K562 (cell line): ENCODE data around the gene OVOL1. TPM values are rescaled to one million over a fixed set of nuclear protein-coding genes. Genes with fewer than 3 reads are reported as not detected.

Experiments
- ATAC-seq: fragments of 200-7000 bp; cut with Tn5 transposase; 3 replicates; pipeline ENCODE4 v1.9.1; 2020; ENCODE audit warnings: moderate library complexity
- BruUV-seq: library from RNA; stranded (reverse); fragments of 400-500 nt; replicated peaks from 2 replicates; lab custom pipeline; 2021; lab: Mats Ljungman, UMichigan
- CTCF ChIA-PET: fragments of 300-600 bp; formaldehyde crosslinking; extraction: SDS; loops from one replicate; lab custom pipeline; 2021; ENCODE audit warnings: low intra/inter-chr PET ratio; lab: Yijun Ruan, JAX
- POLR2A ChIA-PET: fragments of 300-600, 350-650 bp; sonication (Branson Sonifier 250); formaldehyde crosslinking; extraction: SDS; loops from one replicate; lab custom pipeline; 2021; ENCODE audit warnings: antibody characterized with exemption, inconsistent platforms; lab: Yijun Ruan, JAX
- DNase-seq, 4 experiments: peaks; one replicate each; pipeline versions ENCODE4 v3.0.0 to v3.0.0-alpha.2; 2011 to 2018; ENCODE audit warnings: low spot score in 3 of 4, mixed read lengths in 3 of 4; ENCODE audit errors: extremely low read depth in 1 of 4
- FAIRE-seq: peaks from 2 replicates; lab custom pipeline; 2011; peaks lifted over from hg19 to GRCh38; lab: Jason Lieb, UNC
- H2AFZ ChIP-seq: 2 replicates; pipeline ENCODE4 v1.6.0; 2011; ENCODE audit warnings: low read depth, low read length, control low read depth, inconsistent platforms
- H3K27ac ChIP-seq: fragments of 200-600 bp; 3 replicates; pipeline ENCODE4 v1.8.0; 2011; ENCODE audit warnings: low read depth, mild to moderate bottlenecking, control low read depth, inconsistent platforms, low read length, moderate library complexity, mixed read lengths; ENCODE audit errors: extremely low read depth
- H3K27me3 ChIP-seq, 2 experiments: fragments of 300-600 bp in 1 of 2; 2 replicates in 1 of 2; 3 replicates in 1 of 2; pipeline versions ENCODE4 v1.6.0 to v1.8.0; 2011; ENCODE audit warnings: inconsistent platforms in 2 of 2, low read length in 2 of 2, mild to moderate bottlenecking in 1 of 2, mixed read lengths in 1 of 2, moderate library complexity in 1 of 2; ENCODE audit not compliant: control insufficient read depth in 2 of 2, insufficient read depth in 2 of 2
- H3K36me3 ChIP-seq: fragments of 300-600 bp; 3 replicates; pipeline ENCODE4 v1.8.0; 2011; ENCODE audit warnings: mild to moderate bottlenecking, low read length, inconsistent platforms; ENCODE audit not compliant: control insufficient read depth, insufficient read depth
- H3K4me1 ChIP-seq, 2 experiments: fragments of 200-600 bp in 1 of 2; replicated peaks in 1 of 2; 2 replicates in 1 of 2; 3 replicates in 1 of 2; pipeline versions ENCODE4 v1.5.1 to v1.8.0; 2011; ENCODE audit warnings: inconsistent platforms in 2 of 2, low read length in 2 of 2, mild to moderate bottlenecking in 1 of 2, mixed read lengths in 1 of 2, moderate library complexity in 1 of 2; ENCODE audit not compliant: control insufficient read depth in 2 of 2, insufficient read depth in 2 of 2
- H3K4me2 ChIP-seq: 2 replicates; pipeline ENCODE4 v1.6.1; 2011; ENCODE audit warnings: low read length, control low read depth, inconsistent platforms, mixed read lengths; ENCODE audit not compliant: insufficient read depth
- H3K4me3 ChIP-seq: fragments of 200-600 bp; sonication (generic), shearing (Covaris generic); 2 replicates; pipeline ENCODE4 v1.5.1; 2016; ENCODE audit warnings: control low read depth, inconsistent platforms
- H3K79me2 ChIP-seq: fragments of 200-600 bp; 3 replicates; pipeline ENCODE4 v1.8.0; 2011; ENCODE audit warnings: low read length, inconsistent platforms; ENCODE audit not compliant: control insufficient read depth, insufficient read depth
- H3K9ac ChIP-seq, 2 experiments: 2 replicates each; pipeline versions ENCODE4 v1.6.0 to v1.6.1; 2011; ENCODE audit warnings: low read depth in 2 of 2, low read length in 2 of 2, control low read depth in 1 of 2, inconsistent platforms in 1 of 2, mild to moderate bottlenecking in 1 of 2, mixed read lengths in 1 of 2; ENCODE audit not compliant: insufficient read depth in 1 of 2
- H3K9me1 ChIP-seq: one replicate; pipeline ENCODE4 v1.6.0; 2011; ENCODE audit warnings: inconsistent platforms, mild to moderate bottlenecking, low read length, moderate library complexity; ENCODE audit not compliant: control insufficient read depth, insufficient read depth
- H3K9me3 ChIP-seq: replicated peaks from 2 replicates; pipeline ENCODE4 v1.5.1; 2011; ENCODE audit warnings: low read depth, low read length, inconsistent platforms; ENCODE audit not compliant: control insufficient read depth, insufficient read depth
- H4K20me1 ChIP-seq: replicated peaks from 2 replicates; pipeline ENCODE4 v1.6.1; 2011; ENCODE audit warnings: low read length, inconsistent platforms, mixed read lengths; ENCODE audit not compliant: control insufficient read depth, insufficient read depth
- AFF4 ChIP-seq: sonication (generic); formaldehyde crosslinking; IDR thresholded peaks from 2 replicates; pipeline ENCODE4 v1.8.0; 2023; ENCODE audit warnings: mild to moderate bottlenecking, missing genetic modification reagents
- CBX3 ChIP-seq, 2 experiments: IDR thresholded peaks; 1 replicate in 1 of 2; 2 replicates in 1 of 2; pipeline ENCODE4 v1.6.1; 2012; ENCODE audit warnings: inconsistent platforms in 2 of 2, low read length in 2 of 2, borderline replicate concordance in 1 of 2, control low read depth in 1 of 2
- CCNT2 ChIP-seq: IDR thresholded peaks from 2 replicates; pipeline ENCODE4 v1.6.1; 2011; ENCODE audit warnings: borderline replicate concordance, low read depth, mild to moderate bottlenecking, moderate library complexity, mixed read lengths, low read length; ENCODE audit not compliant: insufficient read length; ENCODE audit errors: extremely low read depth
- SRSF7 ChIP-seq: fragments of 200-400 bp; formaldehyde crosslinking; optimal IDR thresholded peaks from 2 replicates; pipeline ENCODE3; 2017; ENCODE audit warnings: mild to moderate bottlenecking, low read depth, low read length
- TARDBP ChIP-seq: fragments of 450-650 bp; IDR thresholded peaks from 2 replicates; pipeline ENCODE4 v1.6.1; 2016
- ZFP1 ChIP-seq: fragments of 450-650 bp; formaldehyde crosslinking; IDR thresholded peaks from 2 replicates; pipeline ENCODE4 v1.4.0; 2020; ENCODE audit warnings: mild to moderate bottlenecking, mixed read lengths
- ZFPM2 ChIP-seq: fragments of 250-450 bp; sonication (Bioruptor Pico); IDR thresholded peaks from 2 replicates; pipeline ENCODE4 v1.5.1; 2022; ENCODE audit warnings: mild to moderate bottlenecking
- WGBS: fragments of 100-300 bp; shearing (Covaris generic); methylation state at CpG from one replicate; pipeline ENCODE4 v1.1.6; 2016; ENCODE audit warnings: low coverage, mixed read lengths; ENCODE audit not compliant: insufficient coverage; ENCODE audit errors: missing lambda C conversion rate; 5-methylcytosine and 5-hydroxymethylcytosine counted together
- in situ Hi-C: fragments of 300-500 bp; cut with MboI; formaldehyde crosslinking; loops from 4 replicates; pipeline ENCODE4 v1.15.0; 2018; ENCODE audit warnings: inconsistent platforms, mixed read lengths
- intact Hi-C: fragments of 100-400 bp; cut with micrococcal nuclease; formaldehyde crosslinking; loops from 2 replicates; pipeline ENCODE4 v1.14.2; 2022
- polyA plus RNA-seq, 8 experiments: library from polyadenylated mRNA; depleted of rRNA in 4 of 8; stranded (reverse) in 5 of 8; unstranded in 3 of 8; fragments of >200 nt; fragmentation: Nextera tagmentation in 2 of 8; fragmentation: Illumina TruSeq in 1 of 8; extraction: Ambion mirVana in 2 of 8; extraction: Trizol in 1 of 8; gene quantifications; 2 replicates each; pipeline versions ENCODE4 v1.2.1 to v1.2.3, GENCODE V29; 2011 to 2014; ENCODE audit warnings: inconsistent platforms in 1 of 8, missing spikeins in 1 of 8
- total RNA-seq, 7 experiments: library from RNA; depleted of rRNA in 6 of 7; stranded (reverse); fragments of >200 nt in 6 of 7; fragmentation: Illumina TruSeq in 2 of 7; extraction: Trizol in 2 of 7; gene quantifications; 2 replicates each; pipeline versions ENCODE4 v1.2.1 to v1.2.3, GENCODE V29; 2011 to 2021; ENCODE audit warnings: low replicate concordance in 1 of 7
- TF ChIP-seq, protein P1 (sequence below): fragments of 200-800 bp; sonication (Bioruptor generic); IDR thresholded peaks from 2 replicates; pipeline ENCODE4 v1.6.1; 2017; ENCODE audit warnings: missing genetic modification characterization, missing compliant biosample characterization
- TF ChIP-seq, protein P2 (sequence below): fragments of 450-650 bp; IDR thresholded peaks from 2 replicates; pipeline ENCODE4 v1.6.1; 2017; ENCODE audit warnings: antibody characterized with exemption
- TF ChIP-seq, protein P3 (sequence below): fragments of 250-450 bp; sonication (Bioruptor Pico); IDR thresholded peaks from 2 replicates; pipeline ENCODE4 v1.9.0; 2021; ENCODE audit warnings: mild to moderate bottlenecking

OVOL1 gene
- total and polyA plus RNA-seq, 9 of the 15 experiments (the other 6 are each of a cell fraction or from before 2014, with no cell fraction given), result 0.09 TPM; not detected in 8

DNA sequence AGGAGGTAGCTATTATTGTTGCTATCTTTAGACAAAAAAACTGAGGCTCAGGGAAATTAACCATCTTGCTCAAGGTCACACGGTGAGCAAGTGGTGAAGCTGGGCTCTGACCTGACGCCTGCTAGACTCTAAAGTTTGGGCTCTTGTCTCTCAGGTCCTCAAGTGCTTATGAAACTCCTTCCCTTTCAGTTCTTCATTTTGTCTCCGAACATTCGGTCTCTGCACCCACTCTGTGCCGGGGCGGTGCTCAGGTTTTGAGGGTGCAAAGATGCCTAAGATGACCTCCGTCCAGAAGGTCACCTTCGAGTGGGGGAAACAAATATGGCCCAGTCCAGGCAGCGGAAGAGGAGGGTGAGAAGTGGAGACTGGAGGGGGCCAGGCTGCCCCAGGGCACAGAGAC is 16.0 kb downstream of the OVOL1 start:
- ChIA-PET CTCF (no interaction called here), POLR2A (interaction anchor here (0.7 to 3.0 kb wide), 4 partner anchors 9 to 52 kb away, joined by 3 to 9 read pairs (median 6); no protein-coding TSS in a partner anchor)
- intact Hi-C loops (no loop called here), in situ Hi-C loops (no loop called here)
- Histone ChIP-seq H3K9me1 (no peaks in the 10 kb centered on the region), H3K4me2 (no peak overlapping the region), H2AFZ (no peak overlapping the region), H3K79me2 (no peaks in the 10 kb centered on the region), H4K20me1 (0 out of 2 replicates have a peak, but pooled peaks cover 9% of the 10 kb centered on the region), H3K9ac (no peak overlapping the region), H3K9me3 (no peaks in the 10 kb centered on the region), H3K27ac (no peak overlapping the region), H3K36me3 (no peaks in the 10 kb centered on the region)
- WGBS, result 5% methylated on average over 9 of the region's 9 CpGs
- no TSS peak for BruUV-seq
- peak; percentile 42 for FAIRE-seq
- DNase-seq, result no peak
- no peak for ATAC-seq
- TF ChIP-seq ZFPM2 (no peak), SRSF7 (no peak), CCNT2 (no peak), AFF4 (no peak), CBX3 (IDR thresholded peaks at IDR 0.05; ENCODE audit: borderline replicate concordance in 1 of 2, low read length in 2 of 2) (no peak), ZFP1 (CRISPR knock-in tag) (no peak), TARDBP (no peak)
- TF ChIP-seq, protein P1, sequence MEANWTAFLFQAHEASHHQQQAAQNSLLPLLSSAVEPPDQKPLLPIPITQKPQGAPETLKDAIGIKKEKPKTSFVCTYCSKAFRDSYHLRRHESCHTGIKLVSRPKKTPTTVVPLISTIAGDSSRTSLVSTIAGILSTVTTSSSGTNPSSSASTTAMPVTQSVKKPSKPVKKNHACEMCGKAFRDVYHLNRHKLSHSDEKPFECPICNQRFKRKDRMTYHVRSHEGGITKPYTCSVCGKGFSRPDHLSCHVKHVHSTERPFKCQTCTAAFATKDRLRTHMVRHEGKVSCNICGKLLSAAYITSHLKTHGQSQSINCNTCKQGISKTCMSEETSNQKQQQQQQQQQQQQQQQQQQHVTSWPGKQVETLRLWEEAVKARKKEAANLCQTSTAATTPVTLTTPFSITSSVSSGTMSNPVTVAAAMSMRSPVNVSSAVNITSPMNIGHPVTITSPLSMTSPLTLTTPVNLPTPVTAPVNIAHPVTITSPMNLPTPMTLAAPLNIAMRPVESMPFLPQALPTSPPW, result no peak
- TF ChIP-seq, protein P2, sequence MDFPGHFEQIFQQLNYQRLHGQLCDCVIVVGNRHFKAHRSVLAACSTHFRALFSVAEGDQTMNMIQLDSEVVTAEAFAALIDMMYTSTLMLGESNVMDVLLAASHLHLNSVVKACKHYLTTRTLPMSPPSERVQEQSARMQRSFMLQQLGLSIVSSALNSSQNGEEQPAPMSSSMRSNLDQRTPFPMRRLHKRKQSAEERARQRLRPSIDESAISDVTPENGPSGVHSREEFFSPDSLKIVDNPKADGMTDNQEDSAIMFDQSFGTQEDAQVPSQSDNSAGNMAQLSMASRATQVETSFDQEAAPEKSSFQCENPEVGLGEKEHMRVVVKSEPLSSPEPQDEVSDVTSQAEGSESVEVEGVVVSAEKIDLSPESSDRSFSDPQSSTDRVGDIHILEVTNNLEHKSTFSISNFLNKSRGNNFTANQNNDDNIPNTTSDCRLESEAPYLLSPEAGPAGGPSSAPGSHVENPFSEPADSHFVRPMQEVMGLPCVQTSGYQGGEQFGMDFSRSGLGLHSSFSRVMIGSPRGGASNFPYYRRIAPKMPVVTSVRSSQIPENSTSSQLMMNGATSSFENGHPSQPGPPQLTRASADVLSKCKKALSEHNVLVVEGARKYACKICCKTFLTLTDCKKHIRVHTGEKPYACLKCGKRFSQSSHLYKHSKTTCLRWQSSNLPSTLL, result no peak
- TF ChIP-seq, protein P3, sequence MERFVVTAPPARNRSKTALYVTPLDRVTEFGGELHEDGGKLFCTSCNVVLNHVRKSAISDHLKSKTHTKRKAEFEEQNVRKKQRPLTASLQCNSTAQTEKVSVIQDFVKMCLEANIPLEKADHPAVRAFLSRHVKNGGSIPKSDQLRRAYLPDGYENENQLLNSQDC (CRISPR knock-in tag), result no peak
- TF ChIP-seq, all 486 proteins: peak for 0
- H3K4me1 ChIP-seq, result peaks cover 4 to 9% of the 10 kb centered on the region in 2 experiments; a peak in 4 of 5 replicates
- H3K27me3 ChIP-seq, result peaks cover 39 to 59% of the 10 kb centered on the region in 2 experiments
- H3K4me3 ChIP-seq, result no peak overlapping the region
